HG02870 (cell line): Measurements from ENCODE around the gene KCNH4.
"Not testable (repeated sequence)": the region's sequence is repeated elsewhere in the genome, so short reads cannot be mapped to it uniquely, and the experiment has no call there.

Experiments used
- ATAC-seq: cut with Tn5 transposase; IDR thresholded peaks from one replicate; pipeline ENCODE4 v1.9.1; 2021; ENCODE audit warnings: mild to moderate bottlenecking, moderate library complexity; ENCODE audit not compliant: unreplicated experiment

Gene KCNH4

DNA sequence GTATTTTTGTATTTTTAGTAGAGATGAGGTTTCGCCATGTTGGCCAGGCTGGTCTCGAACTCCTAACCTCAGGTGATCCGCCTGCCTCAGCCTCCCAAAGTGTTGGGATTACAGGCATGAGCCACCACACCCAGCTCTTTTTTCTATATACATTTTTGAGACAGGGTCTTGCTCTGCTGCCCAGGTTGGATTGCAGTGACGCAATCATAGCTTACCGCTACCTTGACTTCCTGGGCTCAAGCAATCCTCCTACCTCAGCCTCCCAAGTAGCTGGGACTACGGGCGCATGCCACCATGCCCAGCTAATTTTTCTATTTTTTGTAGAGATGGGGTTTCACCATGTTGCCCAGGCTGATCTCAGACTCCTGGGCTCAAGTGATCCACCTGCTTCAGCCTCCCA is 40.3 kb downstream of the KCNH4 start:
- not testable (repeated sequence) for ATAC-seq

DNA sequence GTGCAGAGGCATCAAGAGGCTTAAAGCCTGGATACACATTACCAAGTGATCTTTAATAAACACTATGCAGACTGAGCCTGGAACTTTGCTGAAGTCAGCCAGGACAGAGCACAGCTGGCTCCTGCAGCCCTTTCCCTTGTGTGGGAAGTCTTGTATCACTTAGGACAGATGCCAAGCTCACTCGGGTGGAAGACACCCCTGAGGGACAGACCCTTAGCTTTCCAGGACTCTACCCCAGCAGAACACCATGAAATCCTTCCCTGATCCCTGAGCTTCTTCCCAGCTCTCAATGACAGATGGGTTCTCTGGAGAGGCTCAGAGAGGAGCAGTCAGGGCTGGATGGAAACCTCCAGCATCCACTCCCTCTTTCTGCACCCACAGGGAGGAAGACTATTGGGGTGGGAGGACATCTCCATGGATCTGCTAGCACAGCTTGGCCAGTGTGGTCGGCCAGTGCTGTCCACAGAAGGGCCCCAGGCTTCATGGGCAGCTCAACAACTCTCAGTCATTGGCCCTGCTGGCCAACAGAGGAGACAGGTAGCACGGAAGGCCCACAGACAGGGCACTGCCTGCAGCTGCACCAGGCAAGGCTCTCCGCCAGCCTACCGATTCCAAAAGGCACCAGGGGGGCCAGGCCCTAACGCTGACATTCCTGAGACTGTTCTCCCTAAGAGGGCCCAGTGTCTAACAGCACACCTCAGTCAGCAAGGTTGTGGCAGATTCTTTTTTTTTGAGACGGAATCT is 42.0 kb downstream of the KCNH4 start:
- ATAC-seq: no peak

GRCh38 chr17:42136654-42137051 is 44.3 kb downstream of the KCNH4 start:
- ATAC-seq: no peak

- no peak for ATAC-seq
Observed at GRCh38 chr17:42135664-42136653, 45.0 kb downstream of the KCNH4 start.

DNA sequence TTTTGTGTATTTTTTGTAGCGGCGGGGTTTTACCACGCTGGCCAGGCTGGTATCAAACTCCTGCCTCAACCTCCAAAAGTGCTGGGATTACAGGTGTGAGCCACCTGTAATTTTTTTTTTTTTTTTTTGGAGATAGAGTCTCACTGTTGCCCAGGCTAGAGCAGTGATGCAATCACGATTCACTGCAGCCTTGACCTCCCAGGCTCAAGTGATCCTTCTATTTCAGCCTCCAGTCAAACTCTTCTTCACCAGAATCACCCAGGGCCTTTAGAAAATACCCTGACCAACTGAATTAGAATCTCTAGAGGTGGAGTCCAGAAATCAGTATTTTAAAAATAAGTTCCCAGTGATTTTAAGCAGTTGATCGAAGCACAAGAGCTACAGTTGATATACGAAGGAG is 45.8 kb downstream of the KCNH4 start:
- ATAC-seq: no peak

DNA sequence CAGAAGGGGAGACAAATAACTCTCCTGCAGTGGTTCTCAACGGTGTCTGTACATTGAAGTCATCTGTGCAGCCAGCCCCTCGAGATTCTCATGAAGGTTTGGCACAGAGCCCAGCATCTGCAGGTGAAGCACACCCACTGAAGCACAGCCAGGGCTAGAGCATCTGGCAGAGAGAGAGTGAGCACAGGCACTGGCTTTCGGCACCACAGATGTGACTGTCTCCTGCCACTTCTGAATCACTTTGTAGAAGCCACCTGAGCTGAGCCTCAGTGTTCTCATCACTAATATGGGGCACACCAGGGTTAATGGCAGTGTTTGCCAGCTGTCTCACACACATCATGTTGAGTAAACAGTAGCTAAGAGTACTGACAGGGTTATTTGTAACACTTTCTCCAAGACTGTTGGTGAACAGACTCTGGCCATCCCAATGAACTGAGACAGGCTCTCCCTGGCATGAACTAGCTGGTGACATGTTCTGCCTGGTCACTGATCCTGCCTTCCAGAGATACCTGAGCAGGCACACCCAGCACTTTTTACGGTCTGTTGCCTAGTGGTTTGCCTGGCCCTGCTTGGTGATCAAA is 47.4 kb downstream of the KCNH4 start:
- no peak for ATAC-seq

GRCh38 chr17:42132941-42133340 is 48.0 kb downstream of the KCNH4 start:
- no peak for ATAC-seq

- ATAC-seq: no peak
Observed at GRCh38 chr17:42131981-42132432, 48.9 kb downstream of the KCNH4 start.

DNA sequence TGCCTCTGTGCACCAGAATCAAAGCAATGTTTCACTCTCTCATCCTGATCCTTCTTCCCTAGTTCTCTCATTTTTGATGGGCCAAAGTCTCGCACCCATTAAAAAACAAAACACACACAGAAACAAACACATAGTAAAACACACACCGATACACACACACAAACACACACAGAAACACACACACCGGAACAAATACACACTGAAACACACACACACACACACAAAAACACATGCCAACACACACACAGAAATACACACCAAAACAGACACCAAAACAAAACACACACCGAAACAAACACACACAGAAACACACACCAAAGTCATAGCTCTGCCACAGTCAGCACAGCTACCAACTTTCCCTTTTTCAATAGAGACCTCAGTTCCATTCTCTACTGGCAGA is 49.7 kb downstream of the KCNH4 start:
- ATAC-seq: no peak

- ATAC-seq: no peak
Observed at GRCh38 chr17:42130310-42130936, 50.5 kb downstream of the KCNH4 start.

GRCh38 chr17:42129109-42129837 is 51.7 kb downstream of the KCNH4 start:
- ATAC-seq: no peak

DNA sequence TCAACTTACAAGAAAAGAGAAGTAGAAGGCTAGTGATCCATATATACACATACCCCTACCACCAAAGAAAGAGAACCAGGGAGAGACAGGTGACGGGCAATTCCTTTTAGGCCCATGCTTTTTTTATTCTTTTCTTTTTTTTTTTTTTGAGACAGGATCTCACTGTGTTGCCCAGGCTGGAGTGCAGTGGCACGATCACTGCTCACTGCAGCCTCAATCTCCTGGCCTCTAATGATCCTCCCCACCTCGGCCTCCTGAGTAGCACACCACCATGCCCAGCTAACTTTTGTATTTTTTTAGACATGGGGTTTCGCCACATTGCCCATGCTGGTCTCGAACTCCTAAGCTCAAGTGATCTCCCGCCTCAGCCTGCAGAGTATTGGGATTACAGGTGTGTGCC is 53.5 kb downstream of the KCNH4 start:
- no peak for ATAC-seq

DNA sequence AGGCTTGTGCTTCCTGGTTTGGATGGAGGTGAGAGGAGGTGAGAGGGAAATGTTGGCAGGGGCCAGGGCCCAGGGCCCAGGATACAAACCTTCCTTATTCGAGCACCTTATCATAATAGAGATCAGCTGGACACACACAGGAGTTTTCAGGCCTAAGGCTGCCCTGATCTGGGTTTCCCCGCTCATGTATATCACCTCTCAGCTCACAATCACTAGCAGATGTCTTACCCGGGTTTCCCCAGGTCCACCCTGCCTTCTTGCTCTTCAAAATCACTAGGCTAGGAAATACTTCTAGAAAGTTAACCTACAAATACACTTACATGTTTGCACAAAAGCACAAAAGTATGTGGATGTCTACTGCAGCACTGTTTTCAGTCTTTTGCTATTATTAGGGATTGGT is 54.1 kb downstream of the KCNH4 start:
- no peak for ATAC-seq

GRCh38 chr17:42125565-42125964 is 55.4 kb downstream of the KCNH4 start:
- ATAC-seq: no peak

DNA sequence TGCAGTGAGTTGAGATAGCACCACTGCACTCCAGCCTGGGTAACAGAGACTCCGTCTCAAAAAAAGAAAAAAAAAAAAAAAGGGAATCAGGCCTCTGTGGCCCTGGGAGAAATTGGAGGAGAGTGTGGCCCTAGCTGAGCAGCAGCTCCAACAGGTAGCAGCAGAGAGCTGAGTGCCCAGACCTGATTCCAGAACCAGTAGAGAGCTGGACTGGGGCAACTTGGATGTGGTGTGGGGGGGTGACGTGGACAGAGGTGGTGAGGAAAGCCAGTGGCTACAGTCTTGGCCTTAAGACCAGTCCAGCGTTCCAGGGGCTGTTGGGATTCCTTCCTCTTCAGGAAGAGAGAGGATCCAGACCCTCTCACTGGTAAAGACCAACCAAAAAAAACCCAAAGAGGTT is 56.7 kb downstream of the KCNH4 start:
- no peak for ATAC-seq

DNA sequence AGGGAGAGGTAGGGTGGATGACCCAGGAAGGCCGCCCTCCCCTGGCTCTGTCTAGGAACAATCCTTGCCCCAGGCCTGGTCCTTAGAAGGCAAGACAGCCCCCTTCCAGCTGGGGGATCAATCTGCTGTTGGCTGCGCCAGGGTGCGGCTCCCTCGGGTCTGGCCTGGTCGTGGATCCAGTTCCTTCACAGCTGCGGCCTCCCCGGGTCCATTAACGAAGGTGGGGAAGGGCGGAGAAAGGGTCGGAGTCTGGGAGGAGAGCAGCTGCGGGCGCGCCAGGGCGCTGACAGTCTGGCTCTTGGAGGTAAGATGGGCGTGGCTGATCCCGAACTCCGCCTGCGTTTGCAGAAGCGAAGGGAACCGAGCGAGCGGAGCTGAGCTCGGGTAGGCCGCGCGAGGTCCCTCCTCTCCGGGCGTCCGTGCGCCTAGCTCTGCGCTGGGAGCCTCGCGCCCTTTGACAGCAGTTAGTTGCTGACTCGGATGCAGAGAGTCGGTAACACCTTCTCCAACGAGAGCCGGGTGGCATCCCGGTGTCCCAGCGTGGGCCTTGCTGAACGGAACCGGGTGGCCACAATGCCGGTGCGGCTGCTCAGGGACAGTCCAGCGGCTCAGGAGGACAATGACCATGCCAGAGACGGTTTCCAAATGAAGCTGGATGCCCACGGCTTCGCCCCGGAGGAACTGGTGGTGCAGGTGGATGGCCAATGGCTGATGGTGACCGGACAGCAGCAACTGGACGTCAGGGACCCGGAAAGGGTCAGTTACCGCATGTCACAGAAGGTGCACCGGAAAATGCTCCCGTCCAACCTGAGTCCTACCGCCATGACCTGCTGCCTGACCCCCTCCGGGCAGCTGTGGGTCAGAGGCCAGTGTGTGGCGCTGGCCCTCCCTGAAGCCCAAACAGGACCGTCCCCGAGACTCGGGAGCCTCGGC is 58.3 kb downstream of the KCNH4 start, which contains the start of gene HSPB9:
Gene HSPB9, plus strand, starts transcription at position 434 of the 933 bp plus-strand sequence. Its CDS starts 47 bp downstream, at position 481.
- no peak for ATAC-seq

DNA sequence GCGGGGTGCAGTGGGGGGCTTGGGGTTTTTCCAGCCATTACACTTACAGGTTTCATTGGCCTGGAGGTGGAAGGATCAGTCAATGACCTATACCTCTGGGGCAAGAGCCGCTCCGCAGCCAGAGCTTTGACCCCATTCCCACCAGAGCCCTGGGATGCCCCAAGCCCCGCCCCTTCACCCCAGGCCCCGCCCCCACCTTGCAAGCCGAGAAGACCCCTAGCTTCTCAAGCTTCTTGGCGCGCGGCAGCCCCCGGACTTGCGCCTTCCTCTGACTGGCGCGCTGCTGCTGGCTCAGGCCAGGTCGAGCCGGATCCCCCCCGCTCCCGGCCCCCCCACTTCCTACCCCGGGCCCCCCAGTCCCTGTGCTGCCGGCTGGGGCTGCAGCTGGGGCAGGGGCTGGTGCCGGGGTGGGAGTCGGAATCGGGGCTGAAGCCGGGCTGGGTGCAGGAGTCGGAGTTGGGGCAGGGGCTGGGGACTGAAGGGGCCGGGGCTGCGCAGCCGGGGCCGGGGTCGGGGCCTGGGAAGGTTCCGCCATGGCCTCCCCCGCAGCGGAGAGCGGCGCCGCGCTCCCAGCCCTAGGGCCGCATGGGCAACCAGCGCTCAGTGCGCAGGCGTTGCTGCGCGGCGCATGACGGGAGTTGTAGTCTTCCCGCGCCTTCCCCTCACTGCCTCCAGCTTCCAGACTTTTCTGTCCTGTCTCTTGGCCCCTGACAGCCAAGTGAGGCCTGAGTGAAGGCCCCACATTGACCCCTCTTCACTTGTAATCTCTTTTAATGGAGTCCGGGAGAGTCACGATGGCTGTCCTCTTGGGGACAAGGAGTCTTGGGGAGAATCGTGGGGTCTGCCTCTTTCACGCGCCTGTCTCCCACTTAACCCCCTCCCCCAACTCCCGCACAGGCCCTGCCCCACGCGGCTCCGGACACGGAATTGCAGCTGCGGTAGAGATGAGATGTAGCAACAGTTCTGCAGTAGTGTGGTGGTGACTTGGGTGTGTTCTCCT is 59.9 kb downstream of the KCNH4 start, which contains the start of gene KAT2A:
Gene KAT2A, minus strand, starts transcription at position 598 of the 1,000 bp plus-strand sequence. Its CDS starts 63 bp downstream, at position 535.
- peak; percentile 57 for ATAC-seq
